ENCODE results near the gene DPP6.

DNA sequence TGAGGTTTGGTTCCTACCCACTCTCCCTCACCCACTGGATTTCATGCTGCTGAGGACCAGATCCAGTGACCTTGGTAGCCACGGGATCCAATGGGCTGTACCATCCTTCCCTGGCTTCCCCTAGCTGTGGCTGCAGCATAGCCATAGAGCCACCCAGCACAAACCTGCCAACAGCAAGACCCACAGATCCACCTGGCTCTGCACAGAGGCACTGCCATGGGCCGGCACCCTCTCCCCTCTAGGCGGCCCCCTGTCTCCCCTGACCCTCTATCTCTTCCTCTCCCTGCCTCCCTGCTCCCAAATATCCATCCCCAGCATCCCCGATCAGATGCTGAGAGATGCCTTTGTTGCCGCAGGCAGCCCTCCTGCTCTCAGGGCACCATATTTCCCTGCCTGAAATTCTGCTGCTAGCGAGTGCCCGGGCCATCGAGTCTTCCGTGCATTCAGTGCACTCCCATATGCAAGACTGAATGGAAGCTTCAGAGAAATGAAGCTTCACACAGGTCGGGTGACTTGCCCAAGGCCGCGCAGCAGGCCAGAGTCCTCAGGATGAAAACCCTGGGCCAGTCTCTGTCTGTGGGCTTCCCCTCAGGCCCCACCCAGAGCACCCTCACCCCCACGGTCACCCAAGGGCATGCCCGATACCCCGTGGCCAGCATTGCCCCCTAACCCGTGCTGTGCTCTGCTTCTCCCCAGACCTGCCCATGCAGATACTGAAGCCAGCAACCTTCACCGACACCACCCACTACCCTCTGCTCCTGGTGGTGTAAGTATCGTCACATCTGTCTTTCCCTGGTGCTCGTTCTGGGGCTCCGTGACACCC, 819.9 kb downstream of the DPP6 start:
- TF ChIP-seq, protein P1, sequence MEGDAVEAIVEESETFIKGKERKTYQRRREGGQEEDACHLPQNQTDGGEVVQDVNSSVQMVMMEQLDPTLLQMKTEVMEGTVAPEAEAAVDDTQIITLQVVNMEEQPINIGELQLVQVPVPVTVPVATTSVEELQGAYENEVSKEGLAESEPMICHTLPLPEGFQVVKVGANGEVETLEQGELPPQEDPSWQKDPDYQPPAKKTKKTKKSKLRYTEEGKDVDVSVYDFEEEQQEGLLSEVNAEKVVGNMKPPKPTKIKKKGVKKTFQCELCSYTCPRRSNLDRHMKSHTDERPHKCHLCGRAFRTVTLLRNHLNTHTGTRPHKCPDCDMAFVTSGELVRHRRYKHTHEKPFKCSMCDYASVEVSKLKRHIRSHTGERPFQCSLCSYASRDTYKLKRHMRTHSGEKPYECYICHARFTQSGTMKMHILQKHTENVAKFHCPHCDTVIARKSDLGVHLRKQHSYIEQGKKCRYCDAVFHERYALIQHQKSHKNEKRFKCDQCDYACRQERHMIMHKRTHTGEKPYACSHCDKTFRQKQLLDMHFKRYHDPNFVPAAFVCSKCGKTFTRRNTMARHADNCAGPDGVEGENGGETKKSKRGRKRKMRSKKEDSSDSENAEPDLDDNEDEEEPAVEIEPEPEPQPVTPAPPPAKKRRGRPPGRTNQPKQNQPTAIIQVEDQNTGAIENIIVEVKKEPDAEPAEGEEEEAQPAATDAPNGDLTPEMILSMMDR (conservative IDR thresholded peaks at IDR 0.05): no peak
- no peak for TF ChIP-seq EZH2 (IDR thresholded peaks at IDR 0.05; ENCODE audit: low read depth)
